Left cardiac atrium (tissue), 4 donors: ENCODE measurements around the gene PBX1. TPM values are rescaled to one million over a fixed set of nuclear protein-coding genes. Genes with fewer than 3 reads are reported as not detected.

ENCODE experiments used
- ATAC-seq, 2 donors: fragments of 200-7000 bp; cut with Tn5 transposase; one replicate each; pipeline ENCODE4 v1.9.1; 2020; ENCODE audit warnings: mild to moderate bottlenecking in 2 of 2, moderate library complexity in 2 of 2
- DNase-seq: peaks from one replicate; pipeline ENCODE4 v3.0.0-alpha.2; 2020
- intact Hi-C, 2 donors: fragments of 100-400 bp; cut with DNase I; formaldehyde crosslinking; loops; one replicate each; pipeline versions ENCODE4 v1.14.1 to v1.15.1; 2022 to 2023
- total RNA-seq, 2 donors: library from RNA; stranded (reverse); fragmentation: NEBNext Ultra II Directional; extraction: Animal tissue kit (Norgen Biotek cat#: 25700); gene quantifications; one replicate each; pipeline ENCODE4 v1.2.1, GENCODE V29; 2021
- donor health status: DM: no; HTN: yes; CAD: no.
- donor health status: DM: no; HTN: yes; CAD: no; lungs with severe emphysema.
- donor health status: DM: yes; HTN: yes; CAD: no.
- donor health status: Dilated cardiomyopathy.

The PBX1 gene
- total RNA-seq, 2 donors from 2014 or later, result 64.7 to 75.0 TPM

DNA sequence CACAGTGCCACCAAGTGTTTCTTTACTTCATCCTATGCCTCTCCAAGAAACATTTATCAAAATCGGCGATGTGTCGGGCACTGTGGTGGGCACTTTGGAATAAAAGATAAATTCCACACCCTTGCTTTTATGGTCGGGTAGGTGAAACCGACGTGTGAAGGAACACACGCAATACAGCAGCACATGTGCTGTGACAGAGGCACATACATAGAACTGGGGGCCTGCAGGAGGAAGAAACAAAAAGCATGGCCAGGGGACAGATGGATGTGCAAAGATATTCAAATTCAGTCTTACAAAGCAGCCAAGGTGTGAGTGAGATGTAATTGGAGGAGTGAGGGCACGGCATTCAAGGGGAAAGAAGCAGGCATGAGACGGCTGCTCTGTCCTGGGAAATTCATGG lies 282.0 kb downstream of the PBX1 start:
- intact Hi-C loops, result no loop called here
- no peak for DNase-seq
- no peak for ATAC-seq

DNA sequence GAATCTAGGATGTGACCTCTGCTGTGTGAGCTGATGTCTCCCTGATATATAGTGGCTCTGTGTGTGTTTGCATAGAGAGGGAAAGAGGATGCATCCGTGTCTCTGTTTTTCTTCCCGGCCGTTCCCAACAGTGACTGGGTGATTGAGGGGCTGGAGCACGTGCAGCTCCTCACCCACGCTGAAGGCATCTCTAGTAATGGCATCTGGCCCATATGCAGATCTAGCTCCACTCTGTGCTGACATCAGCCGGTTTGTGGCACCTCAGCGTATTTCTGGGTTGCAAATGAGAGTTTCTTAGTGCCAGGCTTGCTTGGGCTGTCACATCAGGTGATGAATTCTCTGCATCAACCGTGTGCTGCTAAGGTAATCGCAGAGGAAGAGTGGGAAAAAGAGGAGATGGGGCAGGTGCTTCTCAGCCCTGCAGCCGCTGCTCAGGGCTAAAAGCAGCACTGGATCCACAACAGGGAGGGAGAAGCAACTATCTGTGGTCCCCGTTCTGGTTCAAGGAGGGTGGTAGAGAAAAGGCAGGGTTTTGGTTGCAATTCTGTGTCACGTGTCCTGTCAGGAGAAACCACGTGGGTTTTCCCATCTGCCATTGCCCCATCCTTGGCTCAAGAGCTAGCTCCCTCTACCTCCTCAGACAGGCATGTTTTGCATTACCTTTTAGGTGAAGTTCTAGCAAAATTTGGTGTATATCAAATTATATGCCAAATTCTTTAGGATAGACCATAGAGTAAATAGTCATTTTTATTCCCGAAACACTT lies 282.9 kb downstream of the PBX1 start:
- DNase-seq (no peak), ATAC-seq (peak; percentile 40 to 42)
- intact Hi-C loops, result no loop called here

DNA sequence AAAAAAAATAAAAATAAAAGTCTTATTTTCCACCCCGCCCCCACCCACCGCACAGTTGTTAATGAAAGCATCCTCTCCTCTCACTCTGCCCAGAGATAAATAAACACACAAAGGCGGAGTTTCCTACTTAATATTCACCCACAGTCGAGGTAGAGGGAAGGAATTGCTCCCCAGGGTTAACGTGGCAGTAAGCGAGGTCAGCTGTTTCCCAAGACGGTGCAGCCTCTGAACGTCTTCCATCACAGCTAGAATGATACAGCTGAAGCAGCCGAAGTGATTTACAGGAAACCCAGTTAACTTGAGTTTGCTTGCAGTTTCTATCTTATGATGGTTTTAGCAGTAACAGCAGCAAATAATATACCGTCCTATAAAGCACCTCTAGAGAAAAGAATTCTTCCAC lies 283.9 kb downstream of the PBX1 start:
- ATAC-seq, result no peak
- intact Hi-C loops, result no loop called here
- DNase-seq, result no peak

DNA sequence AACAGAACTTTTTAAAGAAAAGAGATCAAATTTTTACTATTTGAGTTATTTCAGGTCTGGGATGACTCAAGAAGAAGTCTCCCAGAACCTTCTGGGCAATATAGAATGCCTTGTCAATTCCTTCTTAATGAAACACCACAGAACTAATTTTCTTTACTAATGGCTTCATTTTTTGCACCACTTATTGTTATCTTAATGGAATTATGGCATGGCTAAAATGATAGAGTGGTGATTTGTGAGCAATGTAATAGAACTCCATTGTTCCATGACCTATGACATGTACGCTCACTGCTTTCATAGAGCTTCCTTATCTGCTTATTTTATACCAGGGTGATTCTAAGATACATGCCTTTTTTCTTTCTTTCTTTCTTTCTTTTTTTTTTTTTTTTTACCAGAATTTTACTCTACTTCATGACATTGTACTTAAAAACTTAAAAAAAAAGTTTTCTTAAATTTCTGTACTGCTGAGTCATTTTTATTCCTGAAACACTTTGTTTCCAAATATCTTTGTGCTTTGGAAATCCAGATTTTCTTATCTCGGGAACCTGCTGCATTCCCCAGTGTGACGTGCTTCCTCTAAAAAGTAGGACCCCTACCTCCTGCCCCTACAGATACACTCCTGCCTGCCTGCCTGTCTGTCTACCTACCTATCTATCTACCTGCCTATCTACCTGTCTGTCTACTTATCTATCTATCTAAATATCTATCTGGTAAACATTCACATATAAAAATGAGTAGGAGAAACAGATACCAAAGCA lies 284.9 kb downstream of the PBX1 start:
- intact Hi-C loops, result no loop called here

DNA sequence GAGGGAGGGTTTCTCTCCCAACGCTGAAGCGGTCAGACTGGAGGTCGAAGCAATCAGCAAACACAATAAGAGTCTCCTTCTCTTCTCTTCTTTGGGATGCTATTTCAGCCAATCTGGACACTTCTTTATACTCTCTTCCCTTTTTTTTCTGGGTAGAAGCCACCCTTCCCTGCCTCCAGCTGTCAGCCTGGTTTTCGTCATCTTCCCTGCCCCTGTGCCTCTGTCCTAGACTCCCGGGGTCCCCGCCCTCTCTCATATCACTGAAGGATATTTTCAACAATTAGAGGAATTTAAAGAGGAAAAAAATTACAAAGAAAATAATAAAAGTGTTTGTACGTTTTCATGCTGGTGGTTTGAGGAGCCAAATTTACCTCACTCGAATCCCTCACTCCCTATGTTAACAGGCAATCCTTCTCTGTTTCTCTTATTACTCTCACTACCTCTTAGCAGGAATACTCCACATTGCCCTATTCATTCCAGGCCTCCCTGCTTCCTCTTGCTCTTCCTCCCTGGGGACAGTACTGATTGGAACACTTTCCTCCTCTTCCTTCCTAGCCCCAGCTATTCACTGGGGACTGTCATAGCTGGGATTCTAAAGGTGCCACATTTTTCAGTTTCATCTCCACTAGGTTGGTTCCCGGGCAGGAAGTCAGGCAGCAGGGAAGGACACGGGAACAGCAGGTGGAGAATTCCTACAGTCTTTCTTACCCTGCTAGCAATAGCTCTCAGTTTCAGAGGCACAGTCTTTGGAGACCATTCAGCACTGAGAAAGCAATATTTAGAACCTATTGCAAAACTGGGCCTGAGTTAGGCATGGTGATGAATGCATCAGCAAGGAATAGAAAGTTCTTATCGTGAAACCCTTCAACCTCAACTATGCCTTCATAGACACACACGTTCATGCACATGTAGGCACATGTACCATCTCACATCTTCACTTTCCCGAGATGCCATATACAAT lies 288.0 kb downstream of the PBX1 start:
- ATAC-seq, result no peak
- intact Hi-C loops, result no loop called here
- DNase-seq, result peak; percentile 22

More for the DNA sequence above, 284.9 kb downstream of the PBX1 start:
- ATAC-seq (no peak), DNase-seq (no peak)

DNA sequence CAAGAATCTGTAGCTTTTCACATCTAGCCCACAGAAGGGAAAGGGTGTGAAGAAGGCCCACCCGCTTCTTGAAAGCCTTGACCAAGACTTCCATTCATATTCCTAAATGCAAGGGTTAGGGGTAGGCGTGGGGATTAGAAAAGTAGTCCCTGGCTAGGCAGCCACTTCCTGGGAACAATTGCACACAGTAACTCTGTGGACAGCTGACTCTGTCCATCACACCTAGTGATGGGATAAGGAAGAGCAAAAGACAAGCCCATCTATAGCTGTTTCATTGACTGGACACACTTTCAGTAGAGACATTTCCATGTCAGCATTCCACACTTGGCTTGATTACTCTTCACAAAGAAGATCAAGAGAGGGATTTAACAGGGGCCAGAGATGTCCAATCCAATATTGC lies 294.2 kb downstream of the PBX1 start:
- intact Hi-C loops, result no loop called here
- DNase-seq (no peak), ATAC-seq (no peak)

DNA sequence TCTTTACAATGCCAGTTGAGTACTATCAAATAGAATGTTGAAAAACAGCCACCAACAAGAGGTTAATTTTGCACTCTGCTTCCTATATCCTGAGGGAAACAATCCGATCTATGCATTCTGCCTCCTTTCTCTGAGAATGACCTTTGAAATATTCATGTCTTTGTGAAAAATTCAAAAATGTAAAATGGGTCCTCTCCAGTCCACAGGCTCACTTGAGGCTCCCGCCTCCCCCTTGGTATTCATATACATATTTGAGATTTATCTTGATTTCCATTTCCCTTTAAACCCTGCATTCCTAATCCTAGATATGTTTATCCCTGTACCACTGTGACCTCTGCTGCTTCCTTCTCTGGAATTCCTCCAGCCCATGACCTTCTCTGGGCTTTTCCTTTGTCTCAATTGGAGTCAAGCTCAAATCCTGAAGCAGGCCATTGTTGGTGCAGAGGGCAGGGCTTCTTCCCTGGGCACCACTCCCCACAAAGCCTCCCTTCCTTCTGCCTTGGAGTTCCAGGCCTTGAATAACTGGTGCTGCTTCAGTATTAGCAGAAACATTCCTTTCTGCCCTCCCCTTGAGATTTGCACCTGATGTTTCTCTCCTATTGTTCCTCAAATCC lies 296.8 kb downstream of the PBX1 start:
- intact Hi-C loops, result no loop called here
- DNase-seq (no peak), ATAC-seq (peak in 1 of 2 donors; percentile 28)

DNA sequence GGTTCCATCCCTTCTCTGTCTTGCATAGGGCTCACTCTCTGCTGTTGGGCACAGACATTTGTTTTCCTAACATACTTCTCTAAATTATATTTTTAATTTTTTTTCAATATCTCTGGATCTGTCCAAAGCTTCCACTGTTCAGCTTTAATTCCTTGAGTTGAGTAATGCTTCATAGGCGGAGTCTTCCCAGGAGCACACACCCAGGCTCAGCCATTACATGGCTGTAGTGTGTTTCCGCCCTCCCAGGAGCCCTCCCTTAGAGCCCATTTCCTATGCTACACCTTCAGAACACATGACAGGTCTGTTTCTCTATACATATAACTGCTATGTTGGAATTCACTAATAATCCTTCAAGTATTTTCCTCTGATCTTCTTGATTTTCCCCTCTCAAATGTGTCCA lies 297.4 kb downstream of the PBX1 start:
- ATAC-seq, result no peak
- no peak for DNase-seq
- intact Hi-C loops, result no loop called here

DNA sequence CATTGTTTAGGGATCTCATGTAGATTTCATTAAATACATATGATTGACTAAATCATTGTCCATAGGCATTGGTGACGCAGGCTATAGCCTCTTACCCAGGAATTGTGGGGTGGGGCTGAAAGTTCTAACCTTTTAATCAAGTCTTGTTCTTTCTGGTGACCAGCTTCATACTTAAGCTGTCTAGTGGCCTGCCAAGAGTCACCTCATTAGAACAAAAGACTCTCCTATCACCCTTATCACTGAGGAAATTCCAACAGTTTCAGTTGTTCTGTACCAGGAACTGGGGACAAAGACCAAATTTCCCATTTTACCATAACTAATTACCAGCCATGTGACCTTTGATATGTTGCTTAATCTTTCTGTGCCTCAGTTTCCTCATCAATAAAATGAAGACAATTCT lies 298.5 kb downstream of the PBX1 start:
- no peak for ATAC-seq
- intact Hi-C loops, result no loop called here
- no peak for DNase-seq

DNA sequence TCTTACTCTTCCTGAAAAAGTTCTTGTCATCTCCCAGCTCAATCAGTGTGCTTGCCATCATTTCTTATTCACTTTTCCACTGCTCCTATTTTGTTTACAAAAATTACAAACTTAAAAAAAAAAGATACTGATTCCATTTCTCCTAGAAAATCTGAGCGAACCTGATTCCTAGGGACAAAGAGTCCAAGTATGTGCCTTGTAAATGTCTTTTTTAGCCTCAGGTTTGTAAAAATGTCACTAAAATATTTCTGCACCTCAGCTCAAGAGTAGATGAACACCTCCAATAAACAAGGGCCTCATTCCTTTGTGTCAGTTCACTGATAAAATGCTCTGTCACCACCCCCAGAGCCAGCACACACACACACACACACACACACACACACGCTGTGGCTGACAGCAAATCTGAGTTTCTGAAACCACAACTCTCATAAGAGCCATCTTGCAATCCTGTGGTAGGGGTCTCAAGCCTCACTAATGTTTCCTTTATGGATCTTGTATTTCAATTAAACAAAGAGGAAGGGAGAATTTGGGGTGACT lies 299.2 kb downstream of the PBX1 start:
- DNase-seq (peak; percentile 31), ATAC-seq (peak; percentile 59 to 67)
- intact Hi-C loops, result no loop called here

DNA sequence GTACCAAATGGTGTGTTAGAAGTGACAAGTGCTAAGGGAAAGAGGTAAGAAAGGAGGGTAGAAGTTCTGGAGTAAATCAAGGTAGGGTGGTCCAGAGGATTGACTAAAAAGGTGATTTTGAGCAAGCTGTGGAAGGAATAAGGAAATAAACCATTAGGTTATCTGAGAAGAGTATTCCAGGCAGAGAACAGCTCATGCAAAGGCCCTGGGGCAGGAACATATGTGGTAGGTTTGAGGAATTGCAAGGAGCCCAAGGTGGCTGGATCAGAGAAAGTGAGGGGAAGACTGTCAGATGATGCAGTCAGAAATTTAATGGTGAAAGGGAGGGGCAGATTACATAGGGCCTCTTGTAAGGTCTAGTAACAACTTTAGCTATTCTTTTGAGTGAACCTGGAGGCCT lies 302.6 kb downstream of the PBX1 start:
- ATAC-seq (no peak), DNase-seq (no peak)
- intact Hi-C loops, result no loop called here

DNA sequence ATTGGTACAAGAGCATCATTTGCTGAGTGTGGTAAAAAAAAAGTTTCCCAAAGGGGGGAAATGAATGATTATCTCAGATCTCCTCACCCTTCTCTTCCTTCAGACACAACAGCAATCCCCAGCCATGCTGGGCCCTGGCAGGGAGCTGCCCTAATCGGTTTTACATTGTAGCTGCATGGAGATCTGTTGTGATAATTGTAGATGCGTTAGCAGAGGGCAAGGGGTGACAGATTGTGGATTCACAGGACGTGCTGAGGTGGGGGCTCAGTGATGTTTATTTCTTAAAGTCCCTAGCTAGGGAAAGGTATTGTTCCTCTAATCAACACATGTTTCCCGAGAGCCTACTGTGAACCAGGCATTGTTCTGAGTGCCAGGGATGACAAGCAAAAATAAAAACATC lies 304.1 kb downstream of the PBX1 start:
- ATAC-seq (no peak), DNase-seq (no peak)
- intact Hi-C loops, result no loop called here

DNA sequence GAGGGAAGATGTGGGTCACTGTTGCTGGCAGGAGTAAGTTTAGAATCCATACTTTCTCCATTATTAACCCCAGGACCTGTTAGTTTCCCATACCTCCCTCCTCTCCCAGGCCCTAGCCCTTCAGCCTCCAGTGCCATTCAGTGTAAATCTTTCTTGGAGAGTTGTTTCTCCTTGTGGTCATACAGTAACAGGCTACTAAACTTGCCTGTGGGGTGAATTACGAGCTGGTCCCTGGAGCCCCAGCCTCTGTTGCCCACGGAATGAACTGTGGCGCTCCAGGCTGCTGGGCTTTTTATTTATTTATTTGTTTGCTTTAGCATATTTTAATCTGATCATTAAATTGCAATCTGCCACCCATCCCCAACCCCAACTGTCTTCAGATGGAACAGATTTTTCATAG lies 305.2 kb downstream of the PBX1 start:
- no peak for DNase-seq
- ATAC-seq, result no peak
- intact Hi-C loops, result no loop called here

DNA sequence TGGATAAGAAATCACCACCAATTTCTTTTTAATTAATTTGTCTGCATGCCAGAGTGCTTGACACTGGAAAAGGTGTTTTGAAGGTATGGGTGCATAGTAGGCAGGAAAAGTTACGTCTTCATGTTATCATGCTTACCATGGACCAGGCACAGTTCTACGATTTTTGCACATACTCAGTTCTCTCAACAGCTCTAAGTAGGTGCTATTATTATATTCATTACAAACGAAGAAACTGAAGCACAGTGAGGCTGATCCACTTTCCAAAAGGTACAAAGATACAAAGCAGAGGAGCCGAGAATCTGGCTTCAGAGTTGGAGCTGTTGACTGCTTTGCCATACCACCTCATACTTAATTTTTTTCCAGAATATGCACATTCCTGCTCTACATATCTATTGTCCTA lies 306.4 kb downstream of the PBX1 start:
- intact Hi-C loops, result no loop called here
- ATAC-seq (peak in 1 of 2 donors; percentile 50), DNase-seq (no peak)

DNA sequence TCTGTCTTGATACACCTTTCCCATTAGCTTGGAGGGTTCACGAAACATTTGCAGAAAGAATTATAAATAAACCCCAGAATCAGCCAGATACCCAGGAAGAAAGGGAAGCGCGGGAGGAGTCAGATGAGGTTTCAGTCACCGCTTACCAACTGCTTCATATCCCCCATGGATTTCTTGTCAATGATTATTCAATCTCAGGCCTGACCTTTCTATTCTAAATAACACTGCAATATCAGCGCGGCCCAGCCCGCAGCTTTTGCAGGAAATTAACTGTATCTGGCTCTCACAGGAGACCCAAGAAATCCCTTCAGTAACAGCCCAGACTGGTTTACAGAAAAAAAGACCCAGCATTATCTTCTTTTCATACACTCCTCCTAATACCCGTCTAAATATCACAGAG lies 308.6 kb downstream of the PBX1 start:
- no peak for ATAC-seq
- intact Hi-C loops, result no loop called here
- DNase-seq, result no peak

DNA sequence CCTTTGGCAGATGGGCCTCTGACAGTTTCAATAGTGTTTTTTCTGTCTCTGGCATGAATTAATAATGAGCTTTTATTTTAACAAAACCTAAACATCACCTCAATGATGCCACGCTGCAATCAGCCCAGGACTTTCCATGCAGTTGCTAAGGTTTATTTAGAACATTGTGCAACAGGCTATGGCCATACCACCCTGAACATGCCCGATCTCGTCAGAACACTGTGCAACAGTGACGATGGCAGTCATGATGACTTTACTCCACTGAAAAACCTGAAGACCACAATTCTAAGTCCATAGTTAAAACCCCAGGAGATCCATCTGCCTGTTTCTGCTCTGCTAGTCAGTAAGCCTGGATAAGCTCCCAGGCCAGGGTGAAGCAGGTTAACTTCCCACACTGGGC lies 310.0 kb downstream of the PBX1 start:
- DNase-seq (no peak), ATAC-seq (no peak)
- intact Hi-C loops, result no loop called here

DNA sequence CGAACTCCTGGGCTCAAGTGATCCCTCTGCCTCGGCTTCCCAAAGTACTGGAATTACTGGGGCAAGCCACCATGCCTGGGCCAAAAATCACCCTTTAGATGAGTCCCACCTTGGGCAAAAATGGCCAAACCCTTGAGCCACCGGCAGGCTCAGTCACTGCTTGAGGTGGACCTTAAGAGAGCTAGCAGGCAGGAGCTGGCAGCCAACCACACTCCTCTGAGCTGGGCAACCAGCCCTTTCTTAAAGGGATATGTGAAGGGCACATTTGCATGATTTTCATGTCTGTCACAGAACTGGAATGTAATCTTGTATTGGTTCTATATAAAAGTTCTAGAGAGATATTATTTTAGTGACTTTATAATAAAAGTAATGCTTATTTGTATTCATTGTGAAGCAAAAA lies 316.5 kb downstream of the PBX1 start:
- intact Hi-C loops, result no loop called here
- ATAC-seq, result no peak
- DNase-seq, result no peak

DNA sequence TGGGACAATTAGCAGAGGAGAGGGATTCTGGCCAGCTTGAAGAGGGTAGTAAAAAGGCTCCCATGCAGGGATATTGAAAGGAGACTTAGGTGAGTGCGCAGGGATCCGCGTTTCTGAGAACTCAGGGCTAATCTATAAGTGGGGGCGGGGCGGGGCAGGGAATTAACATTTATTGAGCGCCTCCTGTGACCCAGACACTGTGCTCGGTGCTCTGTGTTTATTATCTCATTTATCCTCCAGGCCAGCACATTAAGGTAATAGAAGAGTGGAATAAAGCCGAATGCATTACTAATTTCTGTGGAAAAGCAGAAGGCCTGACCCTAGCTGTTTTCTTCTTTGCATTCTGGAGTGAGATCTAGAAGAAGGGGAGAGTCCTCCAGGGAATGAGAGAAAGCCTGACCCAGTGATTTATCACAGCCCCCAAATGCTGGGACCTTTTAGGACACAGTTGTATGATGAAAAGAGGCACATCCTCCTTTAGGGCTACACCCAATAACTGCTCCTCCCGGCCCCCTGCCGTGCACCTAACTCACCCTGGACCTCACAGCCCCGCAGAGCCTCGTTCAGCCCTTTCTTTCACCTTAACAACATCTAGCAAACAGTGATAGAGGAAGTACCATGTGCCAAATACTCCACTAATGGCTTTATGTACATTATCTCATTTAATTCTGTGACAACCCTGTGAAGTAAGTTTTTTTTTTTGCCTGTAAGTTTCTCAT lies 317.6 kb downstream of the PBX1 start:
- intact Hi-C loops, result no loop called here
- ATAC-seq (no peak), DNase-seq (no peak)

DNA sequence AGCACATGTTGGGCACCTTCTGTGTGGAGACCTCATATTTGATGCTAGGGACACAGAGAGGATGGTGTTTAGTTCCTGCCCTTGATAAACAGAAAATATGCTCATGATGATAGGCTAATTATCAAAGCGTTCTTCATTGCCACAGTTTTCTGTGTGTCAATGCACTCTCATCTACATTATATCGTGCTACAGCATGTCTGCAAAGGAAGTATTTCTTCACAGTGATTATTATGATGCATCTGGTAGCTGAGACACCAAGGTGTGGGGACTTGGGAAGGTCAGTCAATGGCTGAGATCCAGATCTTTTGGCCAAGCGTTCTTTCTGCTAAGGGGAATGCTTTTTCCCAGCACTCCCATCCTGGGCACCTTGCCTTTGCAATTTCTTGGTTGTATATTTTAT lies 321.2 kb downstream of the PBX1 start:
- intact Hi-C loops, result no loop called here
- DNase-seq, result no peak

More for the DNA sequence above, 321.2 kb downstream of the PBX1 start:
- ATAC-seq, result no peak
